OCI-LY7 (cell line): ENCODE measurements around the gene ABCB9. TPM values are rescaled to one million over a fixed set of nuclear protein-coding genes. Genes with fewer than 3 reads are reported as not detected.

ENCODE experiments used
- BruUV-seq: library from RNA; stranded (reverse); fragments of 400-500 nt; replicated peaks from 2 replicates; lab custom pipeline; 2021; lab: Mats Ljungman, UMichigan
- CTCF ChIA-PET: fragments of 300-600 bp; sonication (Branson Sonifier 250); formaldehyde crosslinking; loops from one replicate; lab custom pipeline; 2022; ENCODE audit warnings: antibody characterized with exemption; ENCODE audit not compliant: unreplicated experiment; lab: Charles Lee
- POLR2A ChIA-PET: fragments of 300-600 bp; sonication (Branson Sonifier 250); formaldehyde crosslinking; loops from one replicate; lab custom pipeline; 2022; ENCODE audit warnings: antibody characterized with exemption; lab: Charles Lee
- DNase-seq: peaks from one replicate; pipeline ENCODE4 v3.0.0-alpha.2; 2015; ENCODE audit warnings: low spot score
- H2AFZ ChIP-seq: fragments of 200-600 bp; sonication (generic), shearing (Covaris generic); 2 replicates; pipeline ENCODE4 v1.6.1; 2014; ENCODE audit warnings: mild to moderate bottlenecking, antibody characterized with exemption, low read length, moderate library complexity
- H3K27ac ChIP-seq: fragments of 200-600 bp; sonication (generic); 2 replicates; pipeline ENCODE4 v1.5.1; 2014; ENCODE audit warnings: mixed run types, low read depth, mild to moderate bottlenecking, moderate library complexity, low read length, inconsistent platforms; ENCODE audit not compliant: poor library complexity, severe bottlenecking
- H3K36me3 ChIP-seq: fragments of 200-600 bp; sonication (generic); 2 replicates; pipeline ENCODE4 v1.6.1; 2014; ENCODE audit warnings: mild to moderate bottlenecking, antibody characterized with exemption, low read length, moderate library complexity, mixed read lengths; ENCODE audit not compliant: insufficient read depth
- H3K4me1 ChIP-seq: fragments of 200-600 bp; sonication (generic); 2 replicates; pipeline ENCODE4 v1.5.1; 2014; ENCODE audit warnings: mild to moderate bottlenecking, low read length; ENCODE audit not compliant: insufficient read depth, poor library complexity, severe bottlenecking
- H3K4me2 ChIP-seq: fragments of 200-600 bp; sonication (generic); 2 replicates; pipeline ENCODE4 v1.6.1; 2014; ENCODE audit warnings: mild to moderate bottlenecking, low read length
- H3K4me3 ChIP-seq: fragments of 200-600 bp; sonication (generic); 2 replicates; pipeline ENCODE4 v1.5.1; 2014; ENCODE audit warnings: mild to moderate bottlenecking, low read depth, low read length; ENCODE audit not compliant: poor library complexity, severe bottlenecking
- H3K79me2 ChIP-seq: fragments of 200-600 bp; sonication (generic); 2 replicates; pipeline ENCODE4 v1.6.1; 2016; ENCODE audit warnings: low read depth, mild to moderate bottlenecking, low read length, moderate library complexity, mixed read lengths; ENCODE audit not compliant: insufficient read depth
- H3K9me2 ChIP-seq: fragments of 200-600 bp; sonication (generic); 2 replicates; pipeline ENCODE4 v1.6.1; 2016; ENCODE audit warnings: mild to moderate bottlenecking, low read length, mixed read lengths; ENCODE audit not compliant: insufficient read depth
- H3K9me3 ChIP-seq: fragments of 200-600 bp; sonication (generic); 2 replicates; pipeline ENCODE4 v1.6.1; 2014; ENCODE audit warnings: mild to moderate bottlenecking, mixed run types, low read length, mixed read lengths
- H4K20me1 ChIP-seq: fragments of 200-600 bp; sonication (generic); 2 replicates; pipeline ENCODE4 v1.6.1; 2014; ENCODE audit warnings: mild to moderate bottlenecking, antibody characterized with exemption, low read length, moderate library complexity, mixed read lengths; ENCODE audit not compliant: insufficient read depth
- EZH2phosphoT487 ChIP-seq: fragments of 200-600 bp; sonication (generic); IDR thresholded peaks from 2 replicates; pipeline ENCODE4 v1.6.1; 2018; ENCODE audit warnings: low read depth, borderline replicate concordance, mild to moderate bottlenecking, mixed run types, antibody characterized with exemption, low read length, moderate library complexity, mixed read lengths
- intact Hi-C: fragments of 100-400 bp; cut with micrococcal nuclease; formaldehyde crosslinking; loops from one replicate; pipeline ENCODE4 v1.10.0; 2022; ENCODE audit not compliant: unreplicated experiment
- total RNA-seq, 2 experiments: library from RNA; depleted of rRNA in 1 of 2; stranded (reverse); fragments of >200 nt in 1 of 2; shearing (Covaris generic) in 1 of 2; gene quantifications; 2 replicates each; pipeline ENCODE4 v1.2.3, GENCODE V29; 2014 to 2022
- TF ChIP-seq, protein P1 (sequence below): fragments of 200-600 bp; sonication (generic); conservative IDR thresholded peaks from 2 replicates; pipeline ENCODE4 v1.5.1; 2014; ENCODE audit warnings: mild to moderate bottlenecking, antibody characterized with exemption, low read length, moderate library complexity, mixed read lengths

Gene ABCB9
- total RNA-seq, 2 experiments from 2014 or later, result 4.0 to 7.9 TPM

DNA sequence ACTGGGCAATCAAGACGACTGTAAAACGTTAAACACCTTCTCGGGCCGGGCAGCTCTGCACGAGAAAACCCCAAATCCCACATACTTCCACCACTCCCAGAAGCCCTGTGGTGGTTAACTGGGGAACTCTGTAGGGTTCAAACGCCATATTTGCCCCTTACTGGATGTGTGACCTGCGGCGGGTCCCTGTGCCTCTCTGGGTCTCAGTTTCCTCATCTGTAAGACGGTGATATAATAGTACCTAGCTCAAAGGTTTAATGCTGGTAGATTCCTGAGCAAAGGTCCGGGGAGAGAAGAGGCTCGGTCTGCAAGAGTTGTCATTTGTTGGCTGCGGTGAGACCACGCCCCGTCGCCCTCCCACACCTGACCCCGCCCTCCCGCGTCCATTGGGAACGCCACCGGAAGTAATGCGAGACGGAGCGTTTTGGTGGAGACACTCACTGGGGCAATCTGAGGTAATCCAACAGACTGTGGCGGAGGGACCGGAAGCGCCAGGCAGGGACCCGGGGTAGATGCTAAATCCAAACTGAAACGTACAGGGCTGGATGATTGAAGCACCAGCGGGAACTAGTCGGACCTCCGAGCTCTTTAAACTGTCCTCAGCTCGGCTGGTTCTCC lies 8.1 kb upstream of the ABCB9 start:
- no peaks in the 10 kb centered on the region for H3K9me3 ChIP-seq
- H2AFZ ChIP-seq, result peak overlapping the region; percentile 98
- peaks cover 25% of the 10 kb centered on the region; the same call in 1 of the 2 replicates for H3K36me3 ChIP-seq
- ChIA-PET POLR2A (interaction anchor here (0.7 to 3.0 kb wide), 2 partner anchors 212 to 259 kb away, joined by 4 to 17 read pairs; partner anchors contain the start of genes MPHOSPH9 and MTRFR), CTCF (interaction anchor here (1.0 kb wide), 1 partner anchor 8 kb away, joined by 3 read pairs; the partner anchor contains the start of gene ABCB9)
- peak; percentile 99 for DNase-seq
- H3K9me2 ChIP-seq, result no peaks in the 10 kb centered on the region
- 0 out of 2 replicates have a peak, but pooled peaks cover 5% of the 10 kb centered on the region for H4K20me1 ChIP-seq
- H3K4me2 ChIP-seq, result peak overlapping the region; percentile 95
- BruUV-seq, result TSS peak; percentile 46
- no peak for TF ChIP-seq EZH2phosphoT487
- TF ChIP-seq, protein P1, sequence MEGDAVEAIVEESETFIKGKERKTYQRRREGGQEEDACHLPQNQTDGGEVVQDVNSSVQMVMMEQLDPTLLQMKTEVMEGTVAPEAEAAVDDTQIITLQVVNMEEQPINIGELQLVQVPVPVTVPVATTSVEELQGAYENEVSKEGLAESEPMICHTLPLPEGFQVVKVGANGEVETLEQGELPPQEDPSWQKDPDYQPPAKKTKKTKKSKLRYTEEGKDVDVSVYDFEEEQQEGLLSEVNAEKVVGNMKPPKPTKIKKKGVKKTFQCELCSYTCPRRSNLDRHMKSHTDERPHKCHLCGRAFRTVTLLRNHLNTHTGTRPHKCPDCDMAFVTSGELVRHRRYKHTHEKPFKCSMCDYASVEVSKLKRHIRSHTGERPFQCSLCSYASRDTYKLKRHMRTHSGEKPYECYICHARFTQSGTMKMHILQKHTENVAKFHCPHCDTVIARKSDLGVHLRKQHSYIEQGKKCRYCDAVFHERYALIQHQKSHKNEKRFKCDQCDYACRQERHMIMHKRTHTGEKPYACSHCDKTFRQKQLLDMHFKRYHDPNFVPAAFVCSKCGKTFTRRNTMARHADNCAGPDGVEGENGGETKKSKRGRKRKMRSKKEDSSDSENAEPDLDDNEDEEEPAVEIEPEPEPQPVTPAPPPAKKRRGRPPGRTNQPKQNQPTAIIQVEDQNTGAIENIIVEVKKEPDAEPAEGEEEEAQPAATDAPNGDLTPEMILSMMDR, result no peak
- H3K4me3 ChIP-seq, result peak overlapping the region; percentile 76
- H3K4me1 ChIP-seq, result peaks cover 30% of the 10 kb centered on the region
- intact Hi-C loops, result loop anchor here (1.0 to 2.0 kb wide), 2 partner anchors 258 to 447 kb away; partner anchors contain the start of genes KNTC1, MPHOSPH9 and MTRFR
- peaks cover 11% of the 10 kb centered on the region for H3K79me2 ChIP-seq
- peak overlapping the region; percentile 89 for H3K27ac ChIP-seq

DNA sequence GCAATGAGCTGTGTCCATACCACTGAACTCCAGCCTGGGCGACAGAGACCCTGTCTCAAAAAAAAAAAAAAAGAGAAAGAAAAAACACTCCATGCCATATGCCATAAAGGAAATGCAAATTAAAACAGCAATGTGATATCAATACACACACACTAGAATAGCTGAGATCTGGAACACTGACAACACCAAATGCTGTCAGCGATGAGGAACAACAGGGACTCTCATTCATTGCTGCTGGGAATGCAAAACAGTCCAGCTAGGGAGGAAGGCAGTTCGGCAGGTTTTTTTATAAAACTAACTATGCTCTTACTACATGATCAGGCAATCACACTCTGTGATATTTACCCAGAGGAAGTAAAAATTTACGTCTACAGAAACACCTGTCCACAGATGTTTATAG lies 3.4 kb upstream of the ABCB9 start:
- Histone ChIP-seq H3K27ac (no peak overlapping the region), H3K9me2 (no peaks in the 10 kb centered on the region), H3K9me3 (no peaks in the 10 kb centered on the region), H4K20me1 (no peaks in the 10 kb centered on the region), H3K79me2 (no peaks in the 10 kb centered on the region), H3K4me2 (peak overlapping the region; percentile 40; the same call in 1 of the 2 replicates), H2AFZ (no peak overlapping the region), H3K4me3 (no peak overlapping the region), H3K36me3 (no peaks in the 10 kb centered on the region), H3K4me1 (peaks cover 28% of the 10 kb centered on the region)
- BruUV-seq, result no TSS peak
- intact Hi-C loops, result no loop called here
- POLR2A ChIA-PET, result interaction anchor here (0.7 to 1.9 kb wide), 4 partner anchors 10 to 193 kb away, joined by 3 to 7 read pairs (median 4); partner anchors contain the start of gene ARL6IP4
- no peak for DNase-seq
- TF ChIP-seq, protein P1, result no peak
- no peak for TF ChIP-seq EZH2phosphoT487
- CTCF ChIA-PET, result interaction anchor here (0.8 kb wide), 1 partner anchor 10 kb away, joined by 4 read pairs; no protein-coding TSS in a partner anchor
